Ovary (tissue), 3 donors: ENCODE results near the gene AP5S1.

Experiments used
- CTCF ChIP-seq, 3 donors: fragments of 450-650 bp in 2 of 3; fragments of 200-600 bp in 1 of 3; IDR thresholded peaks; one replicate each; pipeline versions ENCODE4 v1.5.1 to v1.8.0; 2016 to 2022; ENCODE audit warnings: antibody characterized with exemption in 3 of 3, mild to moderate bottlenecking in 1 of 3
- EP300 ChIP-seq: sonication (generic); formaldehyde crosslinking; IDR thresholded peaks from one replicate; pipeline ENCODE4 v1.6.1; 2017; ENCODE audit warnings: antibody characterized with exemption
- donor health status: DM: no; HTN: no; CAD: no.

- TF ChIP-seq CTCF (IDR thresholded peaks at IDR 0.05) (no peak), EP300 (no peak)
Measured at GRCh38 chr20:3821996-3822395, 1.6 kb downstream of the AP5S1 start.
